ENCODE measurements around the gene CORIN.

DNA sequence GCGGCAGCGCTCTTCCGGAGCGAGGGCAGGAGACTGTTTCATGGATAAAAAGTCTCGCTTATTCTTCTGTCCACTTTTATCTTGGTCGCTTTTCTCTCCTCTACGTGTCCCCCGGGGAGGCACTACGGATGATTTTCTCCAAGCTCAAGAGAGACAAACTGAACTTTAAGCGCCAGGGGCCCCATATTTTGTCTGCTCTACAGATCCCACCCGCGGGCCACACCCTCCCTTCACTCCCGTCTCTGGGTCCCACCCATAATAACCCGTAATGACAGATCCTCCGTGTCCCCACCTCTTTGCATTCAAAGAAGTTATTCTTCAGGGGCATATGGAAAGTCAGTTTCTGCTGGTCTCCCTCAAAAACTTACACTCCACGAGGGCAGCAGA, at the start of gene CORIN:
- TF ChIP-seq, protein P1, sequence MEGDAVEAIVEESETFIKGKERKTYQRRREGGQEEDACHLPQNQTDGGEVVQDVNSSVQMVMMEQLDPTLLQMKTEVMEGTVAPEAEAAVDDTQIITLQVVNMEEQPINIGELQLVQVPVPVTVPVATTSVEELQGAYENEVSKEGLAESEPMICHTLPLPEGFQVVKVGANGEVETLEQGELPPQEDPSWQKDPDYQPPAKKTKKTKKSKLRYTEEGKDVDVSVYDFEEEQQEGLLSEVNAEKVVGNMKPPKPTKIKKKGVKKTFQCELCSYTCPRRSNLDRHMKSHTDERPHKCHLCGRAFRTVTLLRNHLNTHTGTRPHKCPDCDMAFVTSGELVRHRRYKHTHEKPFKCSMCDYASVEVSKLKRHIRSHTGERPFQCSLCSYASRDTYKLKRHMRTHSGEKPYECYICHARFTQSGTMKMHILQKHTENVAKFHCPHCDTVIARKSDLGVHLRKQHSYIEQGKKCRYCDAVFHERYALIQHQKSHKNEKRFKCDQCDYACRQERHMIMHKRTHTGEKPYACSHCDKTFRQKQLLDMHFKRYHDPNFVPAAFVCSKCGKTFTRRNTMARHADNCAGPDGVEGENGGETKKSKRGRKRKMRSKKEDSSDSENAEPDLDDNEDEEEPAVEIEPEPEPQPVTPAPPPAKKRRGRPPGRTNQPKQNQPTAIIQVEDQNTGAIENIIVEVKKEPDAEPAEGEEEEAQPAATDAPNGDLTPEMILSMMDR (optimal IDR thresholded peaks at IDR 0.05 in 1 of 3, IDR thresholded peaks at IDR 0.05 in 1 of 3, conservative IDR thresholded peaks at IDR 0.05 in 1 of 3; ENCODE audit: extremely low read depth in 1 of 3, insufficient read depth in 2 of 3, low read length in 3 of 3), result no peak
- TF ChIP-seq EZH2 (IDR thresholded peaks at IDR 0.05; ENCODE audit: low read length), result no peak

All from keratinocyte (primary cell).